Neural cell (in vitro differentiated cells): ENCODE measurements around the gene SELENOI.

ENCODE experiments used
- EP300 ChIP-seq: fragments of 450-650 bp; conservative IDR thresholded peaks from 2 replicates; pipeline ENCODE4 v1.6.1; 2014; ENCODE audit warnings: antibody characterized with exemption, mild to moderate bottlenecking, moderate library complexity; ENCODE audit not compliant: poor library complexity, severe bottlenecking
- EZH2 ChIP-seq: fragments of 200-600, 300-800 bp; shearing (Covaris generic), sonication (generic); IDR thresholded peaks from 2 replicates; pipeline ENCODE4 v1.6.1; 2014; ENCODE audit warnings: antibody characterized with exemption, low read length, borderline replicate concordance, mild to moderate bottlenecking; ENCODE audit not compliant: insufficient read depth, poor library complexity, severe bottlenecking
- POLR2AphosphoS5 ChIP-seq: IDR thresholded peaks from 2 replicates; pipeline ENCODE4 v1.6.1; 2012
- RAD21 ChIP-seq: fragments of 450-650 bp; conservative IDR thresholded peaks from 2 replicates; pipeline ENCODE4 v1.6.1; 2014; ENCODE audit warnings: antibody characterized with exemption, mild to moderate bottlenecking, moderate library complexity
- SMC3 ChIP-seq: fragments of 450-650 bp; conservative IDR thresholded peaks from 2 replicates; pipeline ENCODE4 v1.6.1; 2014; ENCODE audit warnings: antibody characterized with exemption, mild to moderate bottlenecking, moderate library complexity; ENCODE audit not compliant: poor library complexity
- TAF1 ChIP-seq: IDR thresholded peaks from 2 replicates; pipeline ENCODE4 v1.6.1; 2012; ENCODE audit warnings: low read depth
- TF ChIP-seq, protein P1 (sequence below): fragments of 450-650 bp; IDR thresholded peaks from 2 replicates; pipeline ENCODE4 v1.5.1; 2014; ENCODE audit warnings: antibody characterized with exemption, mild to moderate bottlenecking, moderate library complexity; ENCODE audit not compliant: poor library complexity, severe bottlenecking
- TF ChIP-seq, protein P2 (sequence below): IDR thresholded peaks from 2 replicates; pipeline ENCODE4 v1.6.1; 2012; ENCODE audit warnings: borderline replicate concordance

DNA sequence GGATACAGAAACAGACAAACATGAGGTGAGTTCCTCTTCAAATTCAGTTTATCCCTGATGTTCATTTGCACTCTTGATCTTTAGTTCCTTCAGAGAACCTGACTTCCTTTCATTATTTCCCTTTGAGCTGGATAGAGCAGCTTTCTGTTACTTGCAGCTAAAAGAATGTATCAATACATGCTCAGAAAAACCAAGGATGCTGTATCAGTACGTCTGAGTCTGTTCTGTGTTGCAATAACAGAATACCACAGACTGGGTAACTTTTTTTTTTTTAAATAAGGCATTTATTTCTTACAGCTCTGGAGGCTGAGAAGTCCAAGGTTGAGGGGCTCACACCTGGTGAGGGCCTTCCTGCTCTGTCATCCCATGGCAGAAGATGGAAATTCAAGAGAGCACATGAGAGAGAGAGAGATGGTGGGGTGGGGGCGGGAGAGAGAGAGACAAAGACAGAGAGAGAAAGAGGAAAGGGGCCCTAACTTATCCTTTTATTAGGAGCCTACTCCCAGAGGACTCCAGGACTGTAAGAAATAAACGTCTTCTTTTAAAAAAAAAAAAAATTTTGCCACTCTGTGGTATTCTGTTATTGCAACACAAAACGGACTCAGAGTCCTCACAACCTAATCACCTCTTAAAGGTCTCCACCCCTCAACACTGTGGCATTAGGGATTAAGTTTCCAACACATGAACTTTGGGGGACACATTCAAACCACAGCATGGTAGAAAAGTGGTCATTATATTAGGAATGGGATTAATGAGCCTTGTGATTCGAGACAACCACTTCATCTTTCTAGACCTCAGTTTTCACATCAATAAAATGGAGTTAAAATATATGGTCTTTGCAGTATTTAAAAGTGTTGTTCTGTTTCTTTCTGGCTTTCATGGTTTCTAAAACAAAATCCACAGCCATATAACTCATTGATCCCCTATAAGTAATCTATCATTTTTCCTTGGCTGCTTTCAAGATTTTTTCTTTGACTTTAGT, 18.4 kb upstream of the SELENOI start:
- TF ChIP-seq EZH2, result no peak
- no peak for TF ChIP-seq TAF1
- TF ChIP-seq, protein P1, sequence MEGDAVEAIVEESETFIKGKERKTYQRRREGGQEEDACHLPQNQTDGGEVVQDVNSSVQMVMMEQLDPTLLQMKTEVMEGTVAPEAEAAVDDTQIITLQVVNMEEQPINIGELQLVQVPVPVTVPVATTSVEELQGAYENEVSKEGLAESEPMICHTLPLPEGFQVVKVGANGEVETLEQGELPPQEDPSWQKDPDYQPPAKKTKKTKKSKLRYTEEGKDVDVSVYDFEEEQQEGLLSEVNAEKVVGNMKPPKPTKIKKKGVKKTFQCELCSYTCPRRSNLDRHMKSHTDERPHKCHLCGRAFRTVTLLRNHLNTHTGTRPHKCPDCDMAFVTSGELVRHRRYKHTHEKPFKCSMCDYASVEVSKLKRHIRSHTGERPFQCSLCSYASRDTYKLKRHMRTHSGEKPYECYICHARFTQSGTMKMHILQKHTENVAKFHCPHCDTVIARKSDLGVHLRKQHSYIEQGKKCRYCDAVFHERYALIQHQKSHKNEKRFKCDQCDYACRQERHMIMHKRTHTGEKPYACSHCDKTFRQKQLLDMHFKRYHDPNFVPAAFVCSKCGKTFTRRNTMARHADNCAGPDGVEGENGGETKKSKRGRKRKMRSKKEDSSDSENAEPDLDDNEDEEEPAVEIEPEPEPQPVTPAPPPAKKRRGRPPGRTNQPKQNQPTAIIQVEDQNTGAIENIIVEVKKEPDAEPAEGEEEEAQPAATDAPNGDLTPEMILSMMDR, result no peak
- TF ChIP-seq, protein P2, sequence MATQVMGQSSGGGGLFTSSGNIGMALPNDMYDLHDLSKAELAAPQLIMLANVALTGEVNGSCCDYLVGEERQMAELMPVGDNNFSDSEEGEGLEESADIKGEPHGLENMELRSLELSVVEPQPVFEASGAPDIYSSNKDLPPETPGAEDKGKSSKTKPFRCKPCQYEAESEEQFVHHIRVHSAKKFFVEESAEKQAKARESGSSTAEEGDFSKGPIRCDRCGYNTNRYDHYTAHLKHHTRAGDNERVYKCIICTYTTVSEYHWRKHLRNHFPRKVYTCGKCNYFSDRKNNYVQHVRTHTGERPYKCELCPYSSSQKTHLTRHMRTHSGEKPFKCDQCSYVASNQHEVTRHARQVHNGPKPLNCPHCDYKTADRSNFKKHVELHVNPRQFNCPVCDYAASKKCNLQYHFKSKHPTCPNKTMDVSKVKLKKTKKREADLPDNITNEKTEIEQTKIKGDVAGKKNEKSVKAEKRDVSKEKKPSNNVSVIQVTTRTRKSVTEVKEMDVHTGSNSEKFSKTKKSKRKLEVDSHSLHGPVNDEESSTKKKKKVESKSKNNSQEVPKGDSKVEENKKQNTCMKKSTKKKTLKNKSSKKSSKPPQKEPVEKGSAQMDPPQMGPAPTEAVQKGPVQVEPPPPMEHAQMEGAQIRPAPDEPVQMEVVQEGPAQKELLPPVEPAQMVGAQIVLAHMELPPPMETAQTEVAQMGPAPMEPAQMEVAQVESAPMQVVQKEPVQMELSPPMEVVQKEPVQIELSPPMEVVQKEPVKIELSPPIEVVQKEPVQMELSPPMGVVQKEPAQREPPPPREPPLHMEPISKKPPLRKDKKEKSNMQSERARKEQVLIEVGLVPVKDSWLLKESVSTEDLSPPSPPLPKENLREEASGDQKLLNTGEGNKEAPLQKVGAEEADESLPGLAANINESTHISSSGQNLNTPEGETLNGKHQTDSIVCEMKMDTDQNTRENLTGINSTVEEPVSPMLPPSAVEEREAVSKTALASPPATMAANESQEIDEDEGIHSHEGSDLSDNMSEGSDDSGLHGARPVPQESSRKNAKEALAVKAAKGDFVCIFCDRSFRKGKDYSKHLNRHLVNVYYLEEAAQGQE, result no peak
- TF ChIP-seq RAD21, result no peak
- TF ChIP-seq POLR2AphosphoS5, result no peak
- no peak for TF ChIP-seq SMC3
- TF ChIP-seq EP300, result no peak
